B cell (primary cell): ENCODE results near the gene GGT6. TPM values are rescaled to one million over a fixed set of nuclear protein-coding genes. Genes with fewer than 3 reads are reported as not detected.

Experiments
- ATAC-seq: fragments of 200-7000 bp; cut with Tn5 transposase; one replicate; pipeline ENCODE4 v1.10.0; 2021; ENCODE audit warnings: low read depth, mild to moderate bottlenecking, moderate number of reproducible peaks, moderate library complexity
- CTCF ChIA-PET: fragments of 350-600 bp; sonication (Branson Sonifier 250); formaldehyde crosslinking; loops from one replicate; lab custom pipeline; 2021; ENCODE audit warnings: antibody characterized with exemption, inconsistent platforms; lab: Charles Lee
- POLR2A ChIA-PET: fragments of 350-600 bp; sonication (Branson Sonifier 250); formaldehyde crosslinking; loops from one replicate; lab custom pipeline; 2021; ENCODE audit warnings: antibody characterized with exemption; lab: Charles Lee
- DNase-seq: peaks from one replicate; pipeline ENCODE4 v3.0.0; 2013
- H2AFZ ChIP-seq: 2 replicates; pipeline ENCODE4 v1.6.1; 2012; ENCODE audit warnings: mild to moderate bottlenecking, low read depth, low read length; ENCODE audit not compliant: insufficient read depth, poor library complexity, severe bottlenecking
- H3K27ac ChIP-seq, 2 donors: 1 replicate in 1 of 2; 2 replicates in 1 of 2; pipeline ENCODE4 v1.5.1; 2012 to 2013; ENCODE audit warnings: low read length in 2 of 2, mild to moderate bottlenecking in 2 of 2, moderate library complexity in 1 of 2
- H3K27me3 ChIP-seq, 4 experiments: fragments of 200-600 bp in 1 of 4; sonication (generic) in 1 of 4; replicated peaks in 1 of 4; 1 replicate in 2 of 4; 2 replicates in 2 of 4; pipeline versions ENCODE4 v1.6.1 to v1.7.0; 2013 to 2016; ENCODE audit warnings: low read length in 3 of 4, mild to moderate bottlenecking in 2 of 4, mixed read lengths in 1 of 4, moderate library complexity in 1 of 4; ENCODE audit not compliant: insufficient read depth in 4 of 4, control insufficient read depth in 3 of 4; ENCODE audit errors: control extremely low read depth in 1 of 4
- H3K36me3 ChIP-seq, 2 experiments: replicated peaks in 1 of 2; 1 replicate in 1 of 2; 2 replicates in 1 of 2; pipeline versions ENCODE4 v1.6.1 to v1.7.1; 2013; ENCODE audit warnings: low read length in 1 of 2; ENCODE audit not compliant: insufficient read depth in 2 of 2, control insufficient read depth in 1 of 2; ENCODE audit errors: control extremely low read depth in 1 of 2, extremely low read depth in 1 of 2
- H3K4me1 ChIP-seq, 2 donors: fragments of 200-600 bp in 1 of 2; sonication (generic) in 1 of 2; 1 replicate in 1 of 2; 2 replicates in 1 of 2; pipeline versions ENCODE4 v1.5.1 to v1.6.1; 2013 to 2017; ENCODE audit warnings: low read length in 2 of 2; ENCODE audit not compliant: control insufficient read depth in 2 of 2, insufficient read depth in 2 of 2
- H3K4me2 ChIP-seq: replicated peaks from 2 replicates; pipeline ENCODE3; 2012; ENCODE audit warnings: mild to moderate bottlenecking, low read depth, low read length; ENCODE audit not compliant: poor library complexity, severe bottlenecking
- H3K4me3 ChIP-seq, 5 experiments: fragments of 200-600 bp in 1 of 5; sonication (generic) in 1 of 5; 1 replicate in 3 of 5; 2 replicates in 2 of 5; pipeline versions ENCODE4 v1.5.1 to v1.7.0; 2011 to 2016; ENCODE audit warnings: low read length in 4 of 5, mild to moderate bottlenecking in 4 of 5, low read depth in 2 of 5, control low read depth in 1 of 5, moderate library complexity in 1 of 5; ENCODE audit not compliant: insufficient read depth in 1 of 5; ENCODE audit errors: control extremely low read depth in 1 of 5, extremely low read depth in 1 of 5
- H3K79me2 ChIP-seq: fragments of 200-600 bp; sonication (generic); one replicate; pipeline ENCODE4 v1.6.0; 2016; ENCODE audit warnings: low read length; ENCODE audit not compliant: control insufficient read depth, insufficient read depth
- H3K9ac ChIP-seq: fragments of 200-600 bp; sonication (generic); 2 replicates; pipeline ENCODE4 v1.6.1; 2017; ENCODE audit warnings: mild to moderate bottlenecking, low read length, moderate library complexity
- H3K9me3 ChIP-seq, 3 donors: one replicate each; pipeline versions ENCODE4 v1.6.1 to v1.7.1; 2013; ENCODE audit warnings: low read length in 2 of 3; ENCODE audit not compliant: control insufficient read depth in 2 of 3, insufficient read depth in 1 of 3; ENCODE audit errors: control extremely low read depth in 1 of 3
- H4K20me1 ChIP-seq: 2 replicates; pipeline ENCODE4 v1.6.0; 2012; ENCODE audit warnings: mild to moderate bottlenecking, low read length; ENCODE audit not compliant: insufficient read depth, control insufficient read depth, poor library complexity, severe bottlenecking
- H3K27ac Mint-ChIP-seq: one replicate; pipeline ENCODE4 v1.8.0; 2021; ENCODE audit warnings: mixed read lengths
- H3K27me3 Mint-ChIP-seq: one replicate; pipeline ENCODE4 v1.8.0; 2021; ENCODE audit warnings: mixed read lengths
- H3K4me1 Mint-ChIP-seq: one replicate; pipeline ENCODE4 v1.8.0; 2021; ENCODE audit warnings: mixed read lengths
- H3K4me3 Mint-ChIP-seq: one replicate; pipeline ENCODE4 v1.8.0; 2021; ENCODE audit warnings: mixed read lengths
- H3K9me3 Mint-ChIP-seq: one replicate; pipeline ENCODE4 v1.8.0; 2022; ENCODE audit warnings: mixed read lengths; ENCODE audit not compliant: insufficient read depth
- EZH2 ChIP-seq: IDR thresholded peaks from 2 replicates; pipeline ENCODE4 v1.6.1; 2012; ENCODE audit warnings: borderline replicate concordance, low read depth, mild to moderate bottlenecking, moderate library complexity, low read length; ENCODE audit not compliant: insufficient read depth, poor library complexity, severe bottlenecking
- WGBS: methylation state at CpG from one replicate; pipeline ENCODE4 v1.1.5; 2013; ENCODE audit warnings: missing lambda C conversion rate; ENCODE audit not compliant: insufficient coverage; 5-methylcytosine and 5-hydroxymethylcytosine counted together
- intact Hi-C: fragments of 100-400 bp; cut with micrococcal nuclease; formaldehyde crosslinking; loops from one replicate; pipeline ENCODE4 v1.10.0; 2022
- polyA plus RNA-seq: library from polyadenylated mRNA; depleted of rRNA; stranded (reverse); fragments of >200 nt; gene quantifications from 2 replicates; pipeline ENCODE4 v1.2.3, GENCODE V29; 2012
- total RNA-seq, 2 donors: library from RNA; stranded (reverse); fragments of 120-200 nt in 1 of 2; gene quantifications; 1 replicate in 1 of 2; 2 replicates in 1 of 2; pipeline versions ENCODE4 v1.2.3 to v1.2.4, GENCODE V29; 2013 to 2022
- TF ChIP-seq, protein P1 (sequence below): fragments of 200-600 bp; IDR thresholded peaks from one replicate; pipeline ENCODE4 v1.8.0; 2022; ENCODE audit warnings: antibody characterized with exemption, mild to moderate bottlenecking

The GGT6 gene
- total and polyA plus RNA-seq, 2 donors (not counting 1 experiment from before 2014, with no cell fraction given) = not detected

DNA sequence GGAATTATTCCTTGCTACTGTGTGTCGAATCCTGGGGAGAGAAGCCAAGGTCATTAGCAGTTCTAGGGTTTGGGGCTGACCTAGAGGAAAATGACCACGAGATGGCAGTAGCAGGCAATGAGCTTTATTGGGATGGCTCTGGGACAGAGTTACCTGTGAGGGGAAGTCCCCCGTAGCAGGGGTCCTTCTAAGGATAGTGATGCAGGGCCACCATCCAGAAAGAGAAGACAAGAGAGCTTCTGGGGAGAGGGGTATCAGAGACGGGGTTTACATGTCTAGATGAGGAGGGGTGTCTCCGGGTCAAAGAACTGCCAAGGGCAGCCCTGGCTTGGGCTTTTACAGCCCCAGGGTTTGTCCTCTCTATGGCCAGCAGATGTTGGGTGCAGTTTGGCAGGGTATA is 6.4 kb upstream of the GGT6 start:
- ATAC-seq = peak; percentile 60
- POLR2A ChIA-PET = interaction anchor here (1.5 kb wide), 1 partner anchor 12 kb away, joined by 5 read pairs; the partner anchor contains the start of gene MYBBP1A

More for the DNA sequence above, 6.4 kb upstream of the GGT6 start:
- Histone ChIP-seq H3K9ac (no peak overlapping the region), H3K36me3 (no peaks in the 10 kb centered on the region), H4K20me1 (no peaks in the 10 kb centered on the region), H3K4me1 (peaks cover 13 to 17% of the 10 kb centered on the region in 2 donors), H3K4me2 (no peak overlapping the region), H3K4me3 (no peak overlapping the region), H3K79me2 (no peaks in the 10 kb centered on the region), H3K27ac (no peak overlapping the region), H3K9me3 (no peaks in the 10 kb centered on the region), H2AFZ (no peak overlapping the region), H3K27me3 (peaks cover 0 to 2% (median 0%) of the 10 kb centered on the region in 4 experiments)
- Mint-ChIP-seq H3K4me3 (no peak overlapping the region), H3K27me3 (no peaks in the 10 kb centered on the region), H3K9me3 (no peaks in the 10 kb centered on the region), H3K4me1 (peaks cover 20% of the 10 kb centered on the region), H3K27ac (no peak overlapping the region)
- TF ChIP-seq, protein P1, sequence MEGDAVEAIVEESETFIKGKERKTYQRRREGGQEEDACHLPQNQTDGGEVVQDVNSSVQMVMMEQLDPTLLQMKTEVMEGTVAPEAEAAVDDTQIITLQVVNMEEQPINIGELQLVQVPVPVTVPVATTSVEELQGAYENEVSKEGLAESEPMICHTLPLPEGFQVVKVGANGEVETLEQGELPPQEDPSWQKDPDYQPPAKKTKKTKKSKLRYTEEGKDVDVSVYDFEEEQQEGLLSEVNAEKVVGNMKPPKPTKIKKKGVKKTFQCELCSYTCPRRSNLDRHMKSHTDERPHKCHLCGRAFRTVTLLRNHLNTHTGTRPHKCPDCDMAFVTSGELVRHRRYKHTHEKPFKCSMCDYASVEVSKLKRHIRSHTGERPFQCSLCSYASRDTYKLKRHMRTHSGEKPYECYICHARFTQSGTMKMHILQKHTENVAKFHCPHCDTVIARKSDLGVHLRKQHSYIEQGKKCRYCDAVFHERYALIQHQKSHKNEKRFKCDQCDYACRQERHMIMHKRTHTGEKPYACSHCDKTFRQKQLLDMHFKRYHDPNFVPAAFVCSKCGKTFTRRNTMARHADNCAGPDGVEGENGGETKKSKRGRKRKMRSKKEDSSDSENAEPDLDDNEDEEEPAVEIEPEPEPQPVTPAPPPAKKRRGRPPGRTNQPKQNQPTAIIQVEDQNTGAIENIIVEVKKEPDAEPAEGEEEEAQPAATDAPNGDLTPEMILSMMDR = peak; percentile 69
- TF ChIP-seq EZH2 = no peak
- WGBS = 35% methylated on average over 5 of the region's 5 CpGs
- peak; percentile 63 for DNase-seq
- CTCF ChIA-PET = interaction anchor here (0.7 to 5.1 kb wide), 28 partner anchors 11 to 417 kb away, joined by 3 to 65 read pairs (median 4); partner anchors contain the start of genes CHRNE and MYBBP1A
- intact Hi-C loops = loop anchor here (1.0 to 10.0 kb wide), 5 partner anchors 60 to 352 kb away; partner anchors contain the start of genes CHRNE, PELP1 and PSMB6
